Ovary (tissue), 3 donors: Measurements from ENCODE around the gene AFF3.

Experiments used
- CTCF ChIP-seq, 3 donors: fragments of 450-650 bp in 2 of 3; fragments of 200-600 bp in 1 of 3; IDR thresholded peaks; one replicate each; pipeline versions ENCODE4 v1.5.1 to v1.8.0; 2016 to 2022; ENCODE audit warnings: antibody characterized with exemption in 3 of 3, mild to moderate bottlenecking in 1 of 3
- EP300 ChIP-seq: sonication (generic); formaldehyde crosslinking; IDR thresholded peaks from one replicate; pipeline ENCODE4 v1.6.1; 2017; ENCODE audit warnings: antibody characterized with exemption
- POLR2A ChIP-seq: fragments of 450-650 bp; IDR thresholded peaks from one replicate; pipeline ENCODE4 v1.6.1; 2017; ENCODE audit warnings: antibody characterized with exemption, mild to moderate bottlenecking, moderate library complexity
- donor health status: DM: no; HTN: no; CAD: no.

- TF ChIP-seq CTCF (IDR thresholded peaks at IDR 0.05) (no peak), POLR2A (no peak), EP300 (no peak)
Observed at GRCh38 chr2:99512181-99512591, 630.2 kb downstream of the AFF3 start.
